Measurements from ENCODE around the gene ROCK2.

- TF ChIP-seq CTBP1 (IDR thresholded peaks at IDR 0.05; ENCODE audit: borderline replicate concordance) (no peak), FOXK2 (IDR thresholded peaks at IDR 0.05) (no peak), SUZ12 (IDR thresholded peaks at IDR 0.05) (no peak), HDGF (IDR thresholded peaks at IDR 0.05; ENCODE audit: borderline replicate concordance) (no peak), SP1 (IDR thresholded peaks at IDR 0.05) (no peak)
These were observed 640 bp downstream of the ROCK2 start for GRCh38 chr2:11343650-11344341.

Measured in HEK293T (cell line).